IMR-90 (cell line): Measurements from ENCODE around the gene RAD51B. TPM values are rescaled to one million over a fixed set of nuclear protein-coding genes. Genes with fewer than 3 reads are reported as not detected.

Experiments used
- ATAC-seq: fragments of 200-7000 bp; cut with Tn5 transposase; 2 replicates; pipeline ENCODE4 v1.9.1; 2020; ENCODE audit warnings: low read depth, mild to moderate bottlenecking, moderate library complexity
- BruUV-seq: library from RNA; stranded (reverse); fragments of 400-500 nt; replicated peaks from 2 replicates; lab custom pipeline; 2021; lab: Mats Ljungman, UMichigan
- CTCF ChIA-PET: fragments of 300-600 bp; formaldehyde crosslinking; extraction: SDS; loops from one replicate; lab custom pipeline; 2021; ENCODE audit warnings: antibody characterized with exemption; lab: Yijun Ruan, JAX
- POLR2A ChIA-PET: fragments of 300-600 bp; sonication (Branson Sonifier 250); formaldehyde crosslinking; loops from one replicate; lab custom pipeline; 2022; ENCODE audit warnings: antibody characterized with exemption; ENCODE audit not compliant: unreplicated experiment; lab: Charles Lee
- DNase-seq: peaks from one replicate; pipeline ENCODE4 v3.0.0; 2013
- H2AFZ ChIP-seq: replicated peaks from 2 replicates; pipeline ENCODE3; 2013; ENCODE audit warnings: low read length, mild to moderate bottlenecking; ENCODE audit not compliant: poor library complexity
- H2AK5ac ChIP-seq: 2 replicates; pipeline ENCODE4 v1.6.1; 2013; ENCODE audit warnings: low read depth, low read length, inconsistent platforms
- H2AK9ac ChIP-seq: replicated peaks from 2 replicates; pipeline ENCODE3; 2013; ENCODE audit warnings: mild to moderate bottlenecking, low read depth, low read length, moderate library complexity; ENCODE audit not compliant: poor library complexity
- H2BK120ac ChIP-seq: 2 replicates; pipeline ENCODE4 v1.6.1; 2013; ENCODE audit warnings: low read depth, low read length, inconsistent platforms
- H2BK15ac ChIP-seq: 3 replicates; pipeline ENCODE4 v1.6.1; 2013; ENCODE audit warnings: low read depth, low read length, inconsistent platforms
- H2BK20ac ChIP-seq: 2 replicates; pipeline ENCODE4 v1.6.1; 2013; ENCODE audit warnings: low read depth, mild to moderate bottlenecking, inconsistent platforms, low read length, moderate library complexity
- H2BK5ac ChIP-seq: 2 replicates; pipeline ENCODE4 v1.6.1; 2013; ENCODE audit warnings: mild to moderate bottlenecking, low read depth, low read length, inconsistent platforms; ENCODE audit not compliant: poor library complexity, severe bottlenecking
- H3K14ac ChIP-seq: replicated peaks from 2 replicates; pipeline ENCODE4 v1.6.1; 2013; ENCODE audit warnings: low read depth, low read length, inconsistent platforms
- H3K18ac ChIP-seq: 2 replicates; pipeline ENCODE4 v1.6.1; 2013; ENCODE audit warnings: low read depth, low read length, control low read depth
- H3K23ac ChIP-seq: 2 replicates; pipeline ENCODE4 v1.6.1; 2013; ENCODE audit warnings: low read depth, low read length, inconsistent platforms
- H3K27ac ChIP-seq: 2 replicates; pipeline ENCODE4 v1.5.1; 2013; ENCODE audit warnings: mild to moderate bottlenecking, control low read depth, low read length; ENCODE audit not compliant: insufficient read depth
- H3K27me3 ChIP-seq: 2 replicates; pipeline ENCODE4 v1.6.1; 2013; ENCODE audit warnings: low read length; ENCODE audit not compliant: control insufficient read depth, insufficient read depth
- H3K36me3 ChIP-seq: 2 replicates; pipeline ENCODE4 v1.6.1; 2013; ENCODE audit warnings: low read length, mixed read lengths; ENCODE audit not compliant: control insufficient read depth, insufficient read depth
- H3K4ac ChIP-seq: 2 replicates; pipeline ENCODE4 v1.6.1; 2013; ENCODE audit warnings: low read depth, low read length, inconsistent platforms
- H3K4me1 ChIP-seq: 2 replicates; pipeline ENCODE4 v1.6.1; 2013; ENCODE audit warnings: low read length, mixed read lengths; ENCODE audit not compliant: control insufficient read depth, insufficient read depth
- H3K4me2 ChIP-seq: 2 replicates; pipeline ENCODE4 v1.6.1; 2013; ENCODE audit warnings: low read depth, mild to moderate bottlenecking, control low read depth, low read length, moderate library complexity
- H3K4me3 ChIP-seq: 2 replicates; pipeline ENCODE4 v1.5.1; 2013; ENCODE audit warnings: low read depth, mild to moderate bottlenecking, control low read depth, low read length, moderate library complexity; ENCODE audit not compliant: insufficient read depth
- H3K56ac ChIP-seq: 2 replicates; pipeline ENCODE4 v1.6.1; 2013; ENCODE audit warnings: low read length, inconsistent platforms; ENCODE audit not compliant: insufficient read depth; ENCODE audit errors: extremely low read depth
- H3K79me1 ChIP-seq, 2 experiments: 2 replicates each; pipeline ENCODE4 v1.6.1; 2013; ENCODE audit warnings: low read length in 2 of 2, inconsistent platforms in 1 of 2, low read depth in 1 of 2
- H3K9ac ChIP-seq: 2 replicates; pipeline ENCODE4 v1.6.1; 2013; ENCODE audit warnings: low read depth, low read length, control low read depth
- H3K9me1 ChIP-seq: 2 replicates; pipeline ENCODE4 v1.6.1; 2013; ENCODE audit warnings: low read length, inconsistent platforms; ENCODE audit not compliant: insufficient read depth
- H3K9me3 ChIP-seq: 2 replicates; pipeline ENCODE4 v1.6.1; 2013; ENCODE audit warnings: low read length; ENCODE audit not compliant: control insufficient read depth, insufficient read depth
- H4K20me1 ChIP-seq: 2 replicates; pipeline ENCODE4 v1.6.1; 2013; ENCODE audit warnings: low read length, inconsistent platforms; ENCODE audit not compliant: insufficient read depth
- H4K5ac ChIP-seq: 2 replicates; pipeline ENCODE4 v1.6.1; 2013; ENCODE audit warnings: mild to moderate bottlenecking, low read depth, low read length, control low read depth
- H4K8ac ChIP-seq, 2 experiments: 2 replicates each; pipeline ENCODE4 v1.6.1; 2013; ENCODE audit warnings: low read depth in 2 of 2, low read length in 2 of 2, control low read depth in 1 of 2, inconsistent platforms in 1 of 2
- H4K91ac ChIP-seq: 2 replicates; pipeline ENCODE4 v1.6.1; 2013; ENCODE audit warnings: low read depth, low read length, inconsistent platforms; ENCODE audit not compliant: insufficient read depth
- BHLHE40 ChIP-seq: fragments of 150-350 bp; IDR thresholded peaks from 2 replicates; pipeline ENCODE4 v1.6.1; 2016; ENCODE audit warnings: mild to moderate bottlenecking, low read depth, low read length
- CHD1 ChIP-seq: IDR thresholded peaks from 2 replicates; pipeline ENCODE4 v1.6.1; 2012; ENCODE audit warnings: low read depth, low read length, improper control_type of control experiment
- ELK1 ChIP-seq: fragments of 150-350 bp; IDR thresholded peaks from 2 replicates; pipeline ENCODE4 v1.6.1; 2016; ENCODE audit warnings: low read depth, mild to moderate bottlenecking, low read length, moderate library complexity, borderline replicate concordance
- MAFK ChIP-seq: IDR thresholded peaks from 2 replicates; pipeline ENCODE4 v1.6.1; 2012; ENCODE audit warnings: low read depth, low read length, improper control_type of control experiment
- MAZ ChIP-seq: IDR thresholded peaks from 2 replicates; pipeline ENCODE4 v1.6.1; 2012; ENCODE audit warnings: low read depth, mild to moderate bottlenecking, low read length, improper control_type of control experiment, moderate library complexity, borderline replicate concordance
- MXI1 ChIP-seq: IDR thresholded peaks from 2 replicates; pipeline ENCODE4 v1.6.1; 2012; ENCODE audit warnings: low read depth, mild to moderate bottlenecking, low read length, moderate library complexity, borderline replicate concordance
- RAD21 ChIP-seq: IDR thresholded peaks from 2 replicates; pipeline ENCODE4 v1.6.1; 2012; ENCODE audit warnings: low read length, improper control_type of control experiment
- RCOR1 ChIP-seq: IDR thresholded peaks from 2 replicates; pipeline ENCODE4 v1.6.1; 2012; ENCODE audit warnings: mild to moderate bottlenecking, low read length, improper control_type of control experiment; ENCODE audit not compliant: insufficient replicate concordance
- RFX5 ChIP-seq: IDR thresholded peaks from 2 replicates; pipeline ENCODE4 v1.8.0; 2012; ENCODE audit warnings: low read depth, mild to moderate bottlenecking, low read length, moderate library complexity
- USF2 ChIP-seq: fragments of 150-350 bp; IDR thresholded peaks from 2 replicates; pipeline ENCODE4 v1.6.1; 2017; ENCODE audit warnings: mild to moderate bottlenecking, antibody characterized with exemption, low read length, low read depth
- WGBS, 2 experiments: methylation state at CpG; one replicate each; pipeline versions ENCODE4 v1.1.5 to v1.1.7; 2013; ENCODE audit warnings: missing lambda C conversion rate in 2 of 2; ENCODE audit not compliant: insufficient read length in 1 of 2; ENCODE audit errors: extremely low coverage in 2 of 2; 5-methylcytosine and 5-hydroxymethylcytosine counted together
- dilution Hi-C: fragments of 300-500 bp; cut with HindIII; formaldehyde crosslinking; loops from one replicate; pipeline ENCODE4 v1.14.3; 2018; ENCODE audit warnings: low sequenced_read_pairs; ENCODE audit not compliant: unreplicated experiment
- in situ Hi-C: fragments of 300-500 bp; cut with MboI; formaldehyde crosslinking; loops from 3 replicates; pipeline ENCODE4 v1.14.3; 2019; ENCODE audit warnings: low sequenced_read_pairs, inconsistent platforms, mixed read lengths
- intact Hi-C: fragments of 100-400 bp; cut with micrococcal nuclease; formaldehyde crosslinking; loops from 2 replicates; pipeline ENCODE4 v1.10.0; 2022
- polyA plus RNA-seq, 3 experiments: library from polyadenylated mRNA; depleted of rRNA; stranded (reverse); fragments of >200 nt; gene quantifications; 2 replicates each; pipeline ENCODE4 v1.2.3, GENCODE V29; 2012; ENCODE audit warnings: low replicate concordance in 1 of 3
- total RNA-seq: library from RNA; depleted of rRNA; stranded (reverse); fragments of >200 nt; gene quantifications from 2 replicates; pipeline ENCODE4 v1.2.3, GENCODE V29; 2012

Gene RAD51B
- total and polyA plus RNA-seq, 2 of the 4 experiments (the other 2 are of a cell fraction) = 5.1 to 18.8 TPM

GRCh38 chr14:68392393-68393141 is 573.0 kb downstream of the RAD51B start (continued):
- no peak for TF ChIP-seq ELK1

GRCh38 chr14:68393259-68393658 is 573.7 kb downstream of the RAD51B start:
- H3K36me3 ChIP-seq = no peaks in the 10 kb centered on the region
- POLR2A ChIA-PET = no interaction called here
- H2BK15ac ChIP-seq = no peak overlapping the region
- no peak overlapping the region for H3K4me3 ChIP-seq
- H3K4me1 ChIP-seq = peaks cover 38% of the 10 kb centered on the region
- no peak overlapping the region for H3K4ac ChIP-seq
- dilution Hi-C loops = no loop called here
- H3K4me2 ChIP-seq = no peak overlapping the region
- H3K9ac ChIP-seq = no peak overlapping the region
- no peak overlapping the region for H3K56ac ChIP-seq
- no peak overlapping the region for H2AFZ ChIP-seq
- no peak for DNase-seq
- no peaks in the 10 kb centered on the region for H4K20me1 ChIP-seq
- no peak overlapping the region for H4K5ac ChIP-seq
- 0 out of 4 replicates have a peak, but pooled peaks cover 0 to 3% of the 10 kb centered on the region in 2 experiments for H3K79me1 ChIP-seq
- no peak overlapping the region for H3K18ac ChIP-seq
- CTCF ChIA-PET = interaction anchor here (1.1 kb wide), 1 partner anchor 16 kb away, joined by 3 read pairs; no protein-coding TSS in a partner anchor
- no peaks in the 10 kb centered on the region for H3K27me3 ChIP-seq
- H2AK9ac ChIP-seq = no peak overlapping the region
- no peak overlapping the region for H3K14ac ChIP-seq
- intact Hi-C loops = loop anchor here (5.0 to 10.0 kb wide), 2 partner anchors 146 to 262 kb away; no protein-coding TSS in a partner anchor
- H4K91ac ChIP-seq = no peak overlapping the region
- H4K8ac ChIP-seq = no peak overlapping the region
- no TSS peak for BruUV-seq
- H3K27ac ChIP-seq = no peak overlapping the region
- H3K9me1 ChIP-seq = peaks cover 20% of the 10 kb centered on the region
- in situ Hi-C loops = no loop called here
- no peak overlapping the region for H2BK120ac ChIP-seq
- 91% methylated on average over 3 of the region's 7 CpGs; no CpG with 5 or more reads in 1 of the 2 experiments for WGBS, 2 experiments
- no peak overlapping the region for H3K23ac ChIP-seq
- no peak overlapping the region for H2BK20ac ChIP-seq
- no peak for ATAC-seq
- no peak overlapping the region for H2BK5ac ChIP-seq
- H3K9me3 ChIP-seq = no peaks in the 10 kb centered on the region
- no peak overlapping the region for H2AK5ac ChIP-seq
- no peak for TF ChIP-seq CHD1
- TF ChIP-seq RAD21 = no peak
- TF ChIP-seq ELK1 = no peak
- TF ChIP-seq RCOR1 = no peak
- no peak for TF ChIP-seq MAFK
- no peak for TF ChIP-seq BHLHE40
- TF ChIP-seq USF2 = no peak
- TF ChIP-seq RFX5 = no peak
- no peak for TF ChIP-seq MXI1
- no peak for TF ChIP-seq MAZ
